ENCODE results near the gene ESM1.

The ESM1 gene

DNA sequence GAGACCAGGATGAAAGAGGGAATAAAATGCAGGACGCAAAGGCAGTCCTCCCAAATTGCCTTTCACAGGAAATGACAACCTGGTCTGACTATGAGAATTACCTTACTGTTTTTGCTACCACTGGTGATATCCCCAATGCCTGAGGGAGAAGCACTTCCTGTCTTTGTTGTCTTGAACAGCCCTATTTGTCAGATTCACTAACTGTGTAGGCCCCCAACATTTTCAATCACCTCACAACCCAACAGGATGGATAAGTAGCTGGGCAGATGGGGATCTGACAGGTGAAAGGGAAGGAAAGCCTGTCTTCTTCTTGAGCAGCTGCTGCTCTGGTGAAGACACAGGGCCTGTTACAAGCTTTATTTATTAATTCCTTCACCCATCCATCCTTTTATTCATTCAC lies 9.7 kb downstream of the ESM1 start:
- DNase-seq, result no peak

DNA sequence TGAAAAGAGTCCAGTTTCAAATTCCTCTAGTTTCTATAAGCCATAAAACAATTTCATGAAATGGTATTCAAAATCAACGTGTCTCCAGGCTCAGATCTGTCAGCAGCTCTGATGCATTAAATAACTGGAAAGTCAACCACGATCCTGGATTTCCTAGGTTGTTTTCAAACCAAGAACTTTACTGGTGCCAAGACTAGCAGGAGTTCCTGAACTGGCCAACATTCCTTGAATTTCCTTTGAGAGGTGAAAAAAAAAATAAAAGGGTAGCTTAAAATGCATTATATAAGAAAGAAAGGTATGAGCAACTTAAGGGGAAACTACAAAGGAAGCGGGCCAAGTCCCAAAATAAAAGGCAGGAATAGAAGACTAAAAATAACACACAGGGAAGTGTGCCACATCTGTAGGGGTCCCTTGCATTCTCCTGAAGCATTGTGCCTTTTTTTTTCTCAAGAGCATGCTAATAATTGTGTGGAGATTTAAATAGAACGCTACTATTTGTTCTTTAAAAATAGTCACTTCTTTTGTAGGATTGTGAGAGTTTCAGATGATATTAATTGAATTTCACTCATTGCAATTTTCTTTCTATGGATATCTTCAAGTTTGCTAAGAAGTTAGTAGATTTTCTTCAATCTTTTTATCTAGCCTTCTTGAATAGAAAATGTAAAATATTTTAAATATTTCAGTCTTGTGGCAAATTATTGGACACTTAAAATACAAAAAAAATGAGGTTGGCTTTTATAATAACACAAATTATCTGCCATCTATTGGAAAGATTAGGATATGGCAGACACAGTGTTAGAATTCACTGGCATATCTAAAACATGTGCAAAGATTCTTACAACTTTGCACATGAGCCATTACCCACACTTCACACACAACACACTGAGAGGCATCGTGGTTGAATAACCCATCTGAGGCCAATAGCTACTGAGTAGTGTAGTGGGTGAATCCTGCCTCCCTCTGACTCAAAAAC lies 15.3 kb downstream of the ESM1 start:
- no peak for DNase-seq

DNA sequence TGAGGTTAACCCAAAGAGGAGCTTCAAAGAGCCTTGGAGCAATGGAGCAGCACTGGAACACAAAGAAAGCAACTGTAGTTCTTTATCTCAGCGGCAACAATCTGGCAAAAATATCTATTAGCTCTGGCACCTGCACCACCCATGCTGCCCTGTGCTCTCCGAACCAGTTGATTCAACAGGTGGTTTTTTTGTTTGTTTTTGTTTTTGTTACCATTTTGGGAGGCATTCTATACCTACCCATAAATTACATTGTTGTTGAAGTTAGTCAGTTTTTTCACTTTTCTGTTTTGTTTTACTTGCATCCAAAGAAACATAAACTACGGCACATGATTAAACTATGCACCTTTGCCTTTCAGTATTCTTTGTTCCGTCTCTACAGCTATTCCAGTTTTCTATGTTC lies 16.2 kb downstream of the ESM1 start:
- DNase-seq, result no peak

DNA sequence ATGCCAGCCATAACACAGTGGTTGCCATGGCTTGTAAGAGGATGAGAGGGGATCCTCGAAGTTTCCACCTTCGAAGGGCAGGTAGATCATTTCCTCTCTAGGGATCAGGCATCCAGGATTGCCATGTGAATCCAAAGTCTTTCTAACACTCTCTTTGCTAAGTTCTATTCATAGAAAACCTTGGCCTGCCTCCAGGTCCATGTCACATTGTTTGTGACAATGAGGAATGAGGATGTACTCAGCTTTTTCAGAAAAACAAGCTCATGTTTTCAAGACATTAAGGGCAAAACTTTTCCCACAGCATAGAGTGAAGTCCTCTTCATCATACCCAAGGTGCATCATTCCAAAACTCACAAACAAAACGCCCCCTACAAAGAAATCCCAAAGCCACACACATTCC lies 19.6 kb downstream of the ESM1 start:
- no peak for DNase-seq

DNA sequence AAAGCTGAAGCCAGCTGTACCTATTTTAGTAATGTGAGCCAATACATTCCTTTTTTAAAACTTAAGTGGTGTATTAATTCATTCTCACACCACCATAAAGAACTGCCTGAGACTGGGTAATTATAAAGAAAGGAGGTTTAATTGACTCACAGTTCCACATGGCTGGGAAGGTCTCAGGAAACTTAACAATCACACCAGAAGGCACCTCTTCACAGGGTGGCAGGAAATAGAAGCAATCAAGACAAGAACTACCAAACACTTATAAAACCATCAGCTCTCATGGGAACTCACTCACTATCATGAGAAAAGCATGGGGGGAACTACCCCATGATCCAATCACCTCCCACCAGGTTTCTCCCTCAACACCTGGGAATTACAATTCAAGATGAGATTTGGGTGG lies 21.0 kb downstream of the ESM1 start:
- no peak for DNase-seq

DNA sequence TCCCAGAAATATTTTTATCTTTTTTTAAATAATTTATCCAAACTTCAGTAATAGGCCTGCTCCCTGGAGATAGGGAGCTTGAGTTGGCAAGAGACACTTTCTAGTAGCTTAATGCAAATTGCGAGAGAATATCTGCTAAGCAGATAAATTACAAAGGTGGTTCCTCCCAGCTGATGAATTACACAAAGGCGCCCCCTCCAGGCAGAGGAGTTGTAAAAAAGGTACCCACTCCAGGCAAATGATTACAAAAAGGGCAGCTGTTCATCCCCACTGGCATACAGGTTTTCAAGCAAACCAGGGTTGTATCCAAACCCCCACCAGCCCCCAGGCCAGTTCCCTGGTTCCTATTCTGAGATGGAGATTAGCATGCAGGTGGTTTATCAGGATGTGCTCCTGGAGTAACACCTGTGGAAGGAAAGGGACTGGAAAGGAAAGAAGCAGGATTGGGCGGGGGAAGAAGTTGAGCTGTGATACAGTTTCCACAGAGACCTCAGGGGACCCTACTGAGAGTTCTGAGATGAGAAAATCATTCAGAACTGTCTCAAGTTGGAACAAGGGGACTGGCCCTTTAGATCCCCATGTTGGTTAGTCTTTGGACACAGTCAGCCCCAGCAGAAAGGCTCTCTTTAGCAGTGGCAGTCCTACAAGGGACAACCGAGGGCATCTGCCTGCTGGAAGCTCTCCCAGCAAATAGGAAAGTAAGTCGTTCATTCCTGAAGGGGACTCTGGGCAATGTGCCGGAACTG lies 25.5 kb downstream of the ESM1 start:
- DNase-seq, result no peak

DNA sequence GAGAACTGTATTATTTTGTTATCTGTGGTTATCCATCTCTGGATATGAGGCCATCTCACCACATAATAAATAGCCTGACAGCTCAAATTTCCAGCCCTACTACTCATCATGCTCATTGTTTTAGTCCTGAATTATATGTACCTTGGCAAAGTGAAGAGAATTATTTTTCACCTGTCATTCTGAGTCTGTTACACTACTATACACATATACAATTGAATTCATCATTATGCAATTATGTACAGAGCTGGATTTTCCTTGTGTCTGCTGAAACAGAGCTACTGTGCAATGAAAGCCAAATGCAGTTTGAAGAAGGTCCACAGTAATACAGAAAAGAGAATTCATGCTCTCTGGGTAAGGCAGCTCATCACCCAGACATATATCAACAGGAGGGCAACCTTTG lies 28.5 kb downstream of the ESM1 start:
- DNase-seq, result no peak

DNA sequence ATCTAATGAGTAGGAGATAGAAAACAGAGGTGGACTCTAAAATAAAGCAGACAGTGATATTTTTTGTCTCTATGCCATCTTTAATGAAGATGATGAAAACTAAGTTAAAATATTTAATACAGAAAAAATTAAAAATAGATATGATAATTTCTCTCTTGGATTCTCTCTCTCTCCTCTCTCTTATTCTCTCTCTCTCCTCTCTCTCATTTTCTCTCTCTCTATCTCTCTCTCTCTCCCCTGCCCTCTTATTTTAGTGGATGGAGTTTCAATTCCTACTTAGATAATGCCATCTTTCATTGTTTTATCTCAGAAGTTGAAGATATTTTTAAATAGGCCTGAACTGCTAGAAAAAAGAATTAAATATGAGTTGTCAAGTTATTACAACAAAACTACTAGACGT lies 38.2 kb downstream of the ESM1 start:
- DNase-seq, result no peak

DNA sequence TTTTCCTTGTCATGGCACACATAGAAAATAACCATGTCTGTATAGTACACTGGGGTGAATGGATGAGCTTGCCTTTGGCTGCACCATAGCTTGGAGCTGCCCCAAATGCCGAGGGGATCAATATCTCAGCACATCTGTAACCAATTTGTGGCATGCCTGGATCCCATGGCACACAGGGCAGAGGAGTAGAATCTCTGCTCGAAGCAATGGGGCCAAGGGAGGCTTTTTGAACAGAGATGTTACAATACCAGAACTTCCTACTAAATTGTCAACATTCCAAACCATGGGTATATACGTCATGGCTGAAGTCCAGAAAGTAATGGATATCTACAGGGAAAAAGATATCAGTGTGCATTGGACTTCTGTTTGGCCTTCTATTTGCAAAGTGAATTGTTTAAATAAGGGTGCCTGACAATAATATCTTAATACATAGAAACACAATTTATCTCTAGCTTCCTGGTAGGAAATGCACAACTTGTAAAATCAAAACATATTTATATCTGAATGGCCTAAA lies 39.0 kb downstream of the ESM1 start:
- no peak for DNase-seq

DNA sequence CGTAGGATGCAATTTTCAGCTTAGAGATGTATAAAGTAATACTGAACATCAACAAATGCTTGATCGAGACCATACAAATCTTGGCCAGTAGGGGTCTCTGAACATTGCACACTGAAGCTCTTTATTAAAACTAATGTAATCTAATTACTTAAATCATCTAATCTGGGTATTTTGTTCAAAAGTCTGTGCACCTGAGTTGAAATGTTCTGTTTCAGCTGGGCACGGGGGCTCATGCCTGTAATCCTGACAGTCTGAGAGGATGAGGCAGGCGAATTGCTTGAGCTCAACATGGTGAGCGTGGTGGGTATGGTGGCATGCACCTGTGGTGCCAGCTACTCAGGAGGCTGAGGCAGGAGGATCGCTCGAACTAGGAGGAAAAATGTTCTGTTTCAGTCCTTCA lies 41.0 kb downstream of the ESM1 start:
- DNase-seq, result peak; percentile 41

DNA sequence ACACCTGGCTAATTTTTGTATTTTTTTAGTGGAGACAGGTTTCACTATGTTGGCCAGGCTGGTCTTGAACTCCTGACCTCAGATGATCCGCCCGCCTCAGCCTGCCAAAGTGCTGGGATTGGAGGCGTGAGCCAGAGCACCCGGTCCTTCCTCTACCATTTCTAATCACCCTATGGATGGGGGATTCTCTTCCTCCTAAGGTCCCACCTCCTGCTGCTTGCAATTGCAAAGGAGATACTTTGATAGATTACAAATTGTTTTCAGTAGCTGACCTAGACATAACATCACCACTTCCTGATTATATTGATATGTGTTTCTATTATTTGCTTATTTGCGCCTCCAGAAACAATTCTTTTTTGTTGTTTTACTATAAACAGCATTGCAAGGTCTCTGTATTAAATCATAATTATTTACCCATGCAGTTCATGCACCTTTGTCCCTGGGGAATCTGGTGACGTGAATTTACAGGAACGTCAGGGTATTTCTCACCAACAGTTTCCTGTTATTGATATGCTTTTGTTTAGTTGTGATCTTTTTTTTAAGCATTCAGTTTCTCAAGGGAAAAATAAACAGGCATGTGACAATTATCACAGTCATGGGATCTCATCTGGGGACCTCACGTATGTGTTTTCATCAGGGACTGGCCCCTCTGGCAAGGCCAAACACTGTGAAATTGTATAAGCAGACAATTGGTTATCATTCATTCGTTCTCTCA lies 43.2 kb downstream of the ESM1 start:
- no peak for DNase-seq

DNA sequence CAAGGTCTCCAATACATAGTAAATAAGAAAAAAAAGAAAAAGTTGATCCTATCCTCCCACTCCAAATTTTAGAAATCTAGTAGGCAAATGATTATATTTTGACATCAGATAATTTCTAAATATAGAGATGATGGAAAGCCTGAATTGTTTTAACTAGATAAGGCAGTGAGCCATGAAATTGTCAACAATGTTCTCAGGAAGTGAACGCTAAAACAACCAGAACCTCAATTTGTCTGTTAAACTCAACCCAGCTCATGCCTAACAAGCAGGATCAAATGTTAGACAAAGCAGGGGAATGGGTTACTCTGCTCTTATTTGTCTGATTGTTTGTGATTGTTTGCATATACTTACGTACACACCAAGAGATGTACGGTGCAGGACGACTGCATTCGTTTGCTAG lies 49.2 kb downstream of the ESM1 start:
- DNase-seq, result no peak

DNA sequence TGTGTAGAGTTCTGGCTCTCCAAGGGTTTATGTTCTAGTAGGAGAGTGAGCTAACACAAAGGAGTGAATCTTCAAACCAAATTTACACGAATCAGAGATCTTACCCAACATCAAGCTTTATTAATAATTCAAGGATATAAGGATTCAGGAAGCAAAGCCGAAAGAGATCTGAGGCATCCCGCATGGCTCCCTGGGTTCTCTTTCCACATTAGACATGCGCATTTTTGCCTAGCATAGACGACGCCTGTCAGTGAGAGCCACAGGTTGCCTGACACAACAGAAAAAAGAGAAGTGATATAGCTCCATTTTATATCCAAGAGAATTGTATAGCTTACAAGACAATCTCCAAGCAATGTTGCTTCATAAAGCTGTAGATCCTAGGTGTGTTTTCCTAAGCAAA lies 52.6 kb downstream of the ESM1 start:
- no peak for DNase-seq

DNA sequence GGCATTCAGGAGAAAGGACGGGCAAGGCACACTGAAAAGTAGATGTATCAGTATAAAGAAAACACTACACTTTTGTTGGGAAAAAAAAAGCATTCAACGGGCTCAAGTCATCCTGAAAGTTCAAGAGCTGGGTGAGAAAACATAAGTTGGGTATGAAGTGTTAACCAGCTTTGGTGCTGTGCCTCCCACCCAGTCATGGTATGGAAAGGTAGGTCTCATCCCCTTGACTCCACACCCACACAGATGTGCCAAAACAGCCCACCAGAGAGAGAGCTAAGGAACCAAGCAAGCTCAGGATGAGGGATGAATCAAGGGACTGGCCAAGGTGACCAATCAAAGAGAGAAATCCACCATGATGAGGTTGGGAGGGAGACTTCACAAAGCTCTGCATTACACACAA lies 54.7 kb downstream of the ESM1 start:
- DNase-seq, result no peak
